HCT116 (cell line): ENCODE data around the gene AOPEP. TPM values are rescaled to one million over a fixed set of nuclear protein-coding genes. Genes with fewer than 3 reads are reported as not detected.

Source experiments
- ATAC-seq: fragments of 200-7000 bp; cut with Tn5 transposase; 2 replicates; pipeline ENCODE4 v1.9.1; 2020; ENCODE audit warnings: mild to moderate bottlenecking, moderate library complexity
- BruUV-seq: library from RNA; stranded (reverse); fragments of 400-500 nt; replicated peaks from 2 replicates; lab custom pipeline; 2021; lab: Mats Ljungman, UMichigan
- CTCF ChIA-PET: fragments of 300-600 bp; sonication (Branson Sonifier 250); formaldehyde crosslinking; loops from one replicate; lab custom pipeline; 2021; ENCODE audit warnings: antibody characterized with exemption; lab: Charles Lee
- POLR2A ChIA-PET: fragments of 300-600, 350-600 bp; sonication (Branson Sonifier 250); formaldehyde crosslinking; loops from one replicate; lab custom pipeline; 2021; ENCODE audit warnings: antibody characterized with exemption; lab: Charles Lee
- RAD21 ChIA-PET, 2 experiments: fragments of 300-600 bp; sonication (Branson Sonifier 250); formaldehyde crosslinking; loops; one replicate each; lab custom pipeline; 2023; ENCODE audit warnings: low total read pairs in 2 of 2; ENCODE audit not compliant: uncharacterized antibody in 2 of 2, unreplicated experiment in 2 of 2, low non-redundant PET in 1 of 2; lab: Charles Lee
- DNase-seq: peaks from one replicate; pipeline ENCODE4 v3.0.0-alpha.2; 2010; ENCODE audit warnings: low read depth, low spot score
- H2AFZ ChIP-seq: fragments of 200-600 bp; shearing (Covaris generic), sonication (generic); 2 replicates; pipeline ENCODE4 v1.6.1; 2017; ENCODE audit warnings: low read depth, mixed run types, mixed read lengths, antibody characterized with exemption, low read length; ENCODE audit not compliant: poor library complexity, severe bottlenecking
- H3K27ac ChIP-seq: 2 replicates; pipeline ENCODE4 v1.5.1; 2012; ENCODE audit warnings: low read depth, low read length
- H3K27me3 ChIP-seq: fragments of 200-600 bp; sonication (generic); 2 replicates; pipeline ENCODE4 v1.6.1; 2016; ENCODE audit warnings: mixed run types, low read length, mixed read lengths; ENCODE audit not compliant: insufficient read depth
- H3K36me3 ChIP-seq, 2 experiments: fragments of 200-500 bp in 1 of 2; fragments of 200-600 bp in 1 of 2; sonication (Bioruptor generic) in 1 of 2; sonication (generic) in 1 of 2; 2 replicates each; pipeline versions ENCODE4 v1.5.1 to v1.6.1; 2014 to 2016; ENCODE audit warnings: low read length in 2 of 2, inconsistent platforms in 1 of 2, mixed read lengths in 1 of 2, mixed run types in 1 of 2; ENCODE audit not compliant: insufficient read depth in 2 of 2, control insufficient read depth in 1 of 2
- H3K4me1 ChIP-seq, 2 experiments: fragments of 200-600 bp in 1 of 2; sonication (generic) in 1 of 2; 2 replicates each; pipeline versions ENCODE4 v1.5.1 to v1.6.1; 2012 to 2017; ENCODE audit warnings: low read length in 2 of 2, inconsistent platforms in 1 of 2, mild to moderate bottlenecking in 1 of 2, mixed read lengths in 1 of 2, mixed run types in 1 of 2, moderate library complexity in 1 of 2; ENCODE audit not compliant: insufficient read depth in 2 of 2, control insufficient read depth in 1 of 2
- H3K4me2 ChIP-seq: fragments of 200-600 bp; sonication (generic); 2 replicates; pipeline ENCODE4 v1.6.1; 2017; ENCODE audit warnings: mixed run types, low read length, mixed read lengths
- H3K4me3 ChIP-seq, 2 experiments: fragments of 200-600 bp in 1 of 2; sonication (generic) in 1 of 2; replicated peaks in 1 of 2; 2 replicates each; pipeline ENCODE4 v1.5.1; 2011 to 2016; ENCODE audit warnings: low read length in 2 of 2, control low read depth in 1 of 2, low read depth in 1 of 2, mild to moderate bottlenecking in 1 of 2, mixed read lengths in 1 of 2, mixed run types in 1 of 2
- H3K79me2 ChIP-seq: fragments of 200-600 bp; sonication (generic); 2 replicates; pipeline ENCODE4 v1.6.1; 2017; ENCODE audit warnings: mild to moderate bottlenecking, mixed run types, low read length, moderate library complexity, mixed read lengths; ENCODE audit not compliant: insufficient read depth
- H3K9ac ChIP-seq: fragments of 200-600 bp; sonication (generic); 2 replicates; pipeline ENCODE4 v1.6.1; 2016; ENCODE audit warnings: low read length, mixed read lengths
- H3K9me2 ChIP-seq: fragments of 200-600 bp; sonication (generic), shearing (Covaris generic); 2 replicates; pipeline ENCODE4 v1.6.1; 2017; ENCODE audit warnings: mixed run types, mild to moderate bottlenecking, moderate library complexity; ENCODE audit not compliant: insufficient read depth
- H3K9me3 ChIP-seq, 2 experiments: fragments of 200-500 bp in 1 of 2; fragments of 200-600 bp in 1 of 2; sonication (Bioruptor generic) in 1 of 2; sonication (generic) in 1 of 2; 2 replicates each; pipeline ENCODE4 v1.6.1; 2014 to 2017; ENCODE audit warnings: low read length in 2 of 2, mixed read lengths in 2 of 2, inconsistent platforms in 1 of 2, low read depth in 1 of 2, mild to moderate bottlenecking in 1 of 2, mixed run types in 1 of 2, moderate library complexity in 1 of 2; ENCODE audit not compliant: control insufficient read depth in 1 of 2, insufficient read depth in 1 of 2
- H4K20me1 ChIP-seq: fragments of 200-600 bp; sonication (generic), shearing (Covaris generic); 2 replicates; pipeline ENCODE4 v1.6.1; 2017; ENCODE audit warnings: mixed run types, mild to moderate bottlenecking, moderate library complexity; ENCODE audit not compliant: insufficient read depth
- CBX3 ChIP-seq: IDR thresholded peaks from 2 replicates; pipeline ENCODE4 v1.6.1; 2012; ENCODE audit warnings: low read depth
- CEBPB ChIP-seq: IDR thresholded peaks from 2 replicates; pipeline ENCODE4 v1.6.1; 2012; ENCODE audit warnings: low read depth
- EGR1 ChIP-seq: IDR thresholded peaks from 2 replicates; pipeline ENCODE4 v1.6.1; 2012; ENCODE audit warnings: low read depth
- ELF1 ChIP-seq: IDR thresholded peaks from 2 replicates; pipeline ENCODE4 v1.6.1; 2012; ENCODE audit warnings: low read depth, borderline replicate concordance
- EZH2 ChIP-seq: fragments of 200-600 bp; sonication (generic); IDR thresholded peaks from 2 replicates; pipeline ENCODE4 v1.6.1; 2017; ENCODE audit warnings: antibody characterized with exemption, mixed run types
- EZH2phosphoT487 ChIP-seq: fragments of 200-600 bp; IDR thresholded peaks from 2 replicates; pipeline ENCODE4 v1.6.1; 2018; ENCODE audit warnings: antibody characterized with exemption, borderline replicate concordance
- JUND ChIP-seq: IDR thresholded peaks from 2 replicates; pipeline ENCODE4 v1.6.1; 2012
- MAX ChIP-seq: IDR thresholded peaks from 2 replicates; pipeline ENCODE4 v1.6.1; 2012
- POLR2A ChIP-seq: IDR thresholded peaks from 2 replicates; pipeline ENCODE4 v1.7.0; 2011; ENCODE audit warnings: borderline replicate concordance; ENCODE audit not compliant: insufficient read depth, insufficient read length; ENCODE audit errors: extremely low read depth
- POLR2AphosphoS5 ChIP-seq: IDR thresholded peaks from 2 replicates; pipeline ENCODE4 v1.6.1; 2011; ENCODE audit warnings: mild to moderate bottlenecking, low read depth, low read length, moderate library complexity
- RAD21 ChIP-seq: IDR thresholded peaks from 2 replicates; pipeline ENCODE4 v1.6.1; 2012; ENCODE audit warnings: low read depth, mild to moderate bottlenecking
- SIN3A ChIP-seq: IDR thresholded peaks from 2 replicates; pipeline ENCODE4 v1.6.1; 2012; ENCODE audit warnings: low read depth
- SP1 ChIP-seq: IDR thresholded peaks from 2 replicates; pipeline ENCODE4 v1.6.1; 2012; ENCODE audit warnings: low read depth
- SRF ChIP-seq: IDR thresholded peaks from 2 replicates; pipeline ENCODE4 v1.6.1; 2012; ENCODE audit warnings: low read depth
- ZBTB33 ChIP-seq: IDR thresholded peaks from 2 replicates; pipeline ENCODE4 v1.6.1; 2011; ENCODE audit warnings: mild to moderate bottlenecking, low read length, moderate library complexity; ENCODE audit not compliant: insufficient replicate concordance; ENCODE audit errors: extremely low read depth
- ZFX ChIP-seq: fragments of 450-650 bp; IDR thresholded peaks from 2 replicates; pipeline ENCODE4 v1.6.1; 2017
- intact Hi-C: fragments of 100-400 bp; cut with micrococcal nuclease; formaldehyde crosslinking; loops from 2 replicates; pipeline ENCODE4 v1.10.0; 2022
- total RNA-seq: library from RNA; stranded (reverse); gene quantifications from one replicate; pipeline ENCODE4 v1.2.1, GENCODE V29; 2021; ENCODE audit not compliant: unreplicated experiment

Gene AOPEP
- total RNA-seq, 1 experiment from 2014 or later: 15.1 TPM

GRCh38 chr9:95036676-95037075 is 310.2 kb downstream of the AOPEP start:
- BruUV-seq: no TSS peak
- intact Hi-C loops: no loop called here
- Histone ChIP-seq H3K27ac (no peak overlapping the region), H2AFZ (no peak overlapping the region), H3K9ac (no peak overlapping the region), H3K9me3 (no peaks in the 10 kb centered on the region), H3K4me3 (no peak overlapping the region), H3K27me3 (no peaks in the 10 kb centered on the region), H3K36me3 (no peaks in the 10 kb centered on the region), H3K4me2 (no peak overlapping the region), H3K4me1 (no peaks in the 10 kb centered on the region), H3K9me2 (no peaks in the 10 kb centered on the region), H3K79me2 (peaks cover 8% of the 10 kb centered on the region; the same call in 1 of the 2 replicates), H4K20me1 (no peaks in the 10 kb centered on the region)
- CTCF ChIA-PET: no interaction called here
- ATAC-seq (no peak), DNase-seq (no peak)
- TF ChIP-seq EZH2phosphoT487 (no peak), MAX (no peak), POLR2A (no peak), JUND (no peak)
- POLR2A ChIA-PET: interaction anchor here (0.7 kb wide), 1 partner anchor 50 kb away, joined by 4 read pairs; no protein-coding TSS in a partner anchor
- RAD21 ChIA-PET: no interaction called here

- no TSS peak for BruUV-seq
- CTCF ChIA-PET: no interaction called here
- ATAC-seq (no peak), DNase-seq (no peak)
- no peak overlapping the region for H2AFZ ChIP-seq
- H3K4me3 ChIP-seq: no peak overlapping the region
- RAD21 ChIA-PET: no interaction called here
- H4K20me1 ChIP-seq: no peaks in the 10 kb centered on the region
- no peak overlapping the region for H3K4me2 ChIP-seq
- no peaks in the 10 kb centered on the region for H3K4me1 ChIP-seq
- H3K36me3 ChIP-seq: no peaks in the 10 kb centered on the region
- H3K27me3 ChIP-seq: no peaks in the 10 kb centered on the region
- H3K9me3 ChIP-seq: no peaks in the 10 kb centered on the region
- H3K9ac ChIP-seq: no peak overlapping the region
- H3K9me2 ChIP-seq: no peaks in the 10 kb centered on the region
- TF ChIP-seq ZFX (no peak), POLR2A (no peak), CBX3 (no peak), CEBPB (no peak), EZH2phosphoT487 (no peak), EGR1 (no peak), MAX (no peak), ZBTB33 (no peak), SRF (no peak), ELF1 (no peak), RAD21 (no peak), SIN3A (no peak), POLR2AphosphoS5 (no peak), EZH2 (no peak), JUND (no peak), SP1 (no peak)
- H3K27ac ChIP-seq: no peak overlapping the region
- intact Hi-C loops: no loop called here
- POLR2A ChIA-PET: no interaction called here
- peaks cover 8% of the 10 kb centered on the region; the same call in 1 of the 2 replicates for H3K79me2 ChIP-seq
Observed at GRCh38 chr9:95037789-95038521, 311.5 kb downstream of the AOPEP start.
